Cardiac fibroblast (primary cell): Measurements from ENCODE around the gene GDF2.

Source experiments
- DNase-seq, 2 donors: peaks; one replicate each; pipeline versions ENCODE4 v3.0.0 to v3.0.0-alpha.2; 2010; ENCODE audit warnings: low read depth in 2 of 2
- H3K4me3 ChIP-seq, 2 donors: replicated peaks in 1 of 2; 1 replicate in 1 of 2; 2 replicates in 1 of 2; pipeline ENCODE4 v1.5.1; 2011; ENCODE audit warnings: low read depth in 2 of 2, low read length in 2 of 2, mild to moderate bottlenecking in 2 of 2, moderate library complexity in 1 of 2
- TF ChIP-seq, protein P1 (sequence below): IDR thresholded peaks from one replicate; pipeline ENCODE4 v1.5.1; 2011; ENCODE audit warnings: low read depth, mild to moderate bottlenecking, low read length, inconsistent platforms

GDF2 gene

DNA sequence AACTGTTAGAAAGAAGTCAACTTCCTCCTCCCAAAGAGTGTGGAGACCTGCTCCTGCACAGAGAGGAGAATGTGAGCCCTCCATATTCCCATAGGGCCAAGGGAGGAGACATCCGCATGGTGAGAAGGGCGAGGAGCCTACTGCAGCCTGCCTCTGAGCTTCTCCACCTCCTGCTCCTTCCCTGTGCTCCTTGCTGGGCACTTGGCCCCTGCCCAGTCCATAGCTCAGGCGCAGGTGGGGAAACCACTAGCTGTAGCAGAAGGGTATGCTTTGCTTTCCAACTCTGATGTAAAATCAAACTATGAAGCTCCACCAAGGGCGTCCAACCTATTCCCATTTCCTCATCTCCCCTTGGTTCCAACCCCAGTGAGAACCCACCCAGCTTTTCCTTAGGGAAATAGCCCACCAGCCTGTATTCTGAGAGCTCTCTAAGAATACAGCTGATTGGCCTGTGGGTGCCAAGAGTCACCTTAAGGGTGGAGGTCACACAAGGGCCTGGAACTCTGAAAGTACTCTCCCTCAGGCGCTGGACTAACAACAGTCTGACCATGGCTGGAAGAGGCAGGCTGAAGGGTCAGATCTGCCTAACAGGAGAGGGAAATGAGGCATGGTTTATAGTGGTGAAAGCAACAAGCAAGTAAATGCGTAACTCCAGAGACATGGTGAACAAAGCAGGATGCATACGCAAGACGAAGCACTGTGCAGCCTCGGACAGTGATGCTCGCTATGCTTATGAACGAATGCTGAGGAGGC, 47.9 kb downstream of the GDF2 start:
- DNase-seq = no peak
- TF ChIP-seq, protein P1, sequence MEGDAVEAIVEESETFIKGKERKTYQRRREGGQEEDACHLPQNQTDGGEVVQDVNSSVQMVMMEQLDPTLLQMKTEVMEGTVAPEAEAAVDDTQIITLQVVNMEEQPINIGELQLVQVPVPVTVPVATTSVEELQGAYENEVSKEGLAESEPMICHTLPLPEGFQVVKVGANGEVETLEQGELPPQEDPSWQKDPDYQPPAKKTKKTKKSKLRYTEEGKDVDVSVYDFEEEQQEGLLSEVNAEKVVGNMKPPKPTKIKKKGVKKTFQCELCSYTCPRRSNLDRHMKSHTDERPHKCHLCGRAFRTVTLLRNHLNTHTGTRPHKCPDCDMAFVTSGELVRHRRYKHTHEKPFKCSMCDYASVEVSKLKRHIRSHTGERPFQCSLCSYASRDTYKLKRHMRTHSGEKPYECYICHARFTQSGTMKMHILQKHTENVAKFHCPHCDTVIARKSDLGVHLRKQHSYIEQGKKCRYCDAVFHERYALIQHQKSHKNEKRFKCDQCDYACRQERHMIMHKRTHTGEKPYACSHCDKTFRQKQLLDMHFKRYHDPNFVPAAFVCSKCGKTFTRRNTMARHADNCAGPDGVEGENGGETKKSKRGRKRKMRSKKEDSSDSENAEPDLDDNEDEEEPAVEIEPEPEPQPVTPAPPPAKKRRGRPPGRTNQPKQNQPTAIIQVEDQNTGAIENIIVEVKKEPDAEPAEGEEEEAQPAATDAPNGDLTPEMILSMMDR = no peak

DNA sequence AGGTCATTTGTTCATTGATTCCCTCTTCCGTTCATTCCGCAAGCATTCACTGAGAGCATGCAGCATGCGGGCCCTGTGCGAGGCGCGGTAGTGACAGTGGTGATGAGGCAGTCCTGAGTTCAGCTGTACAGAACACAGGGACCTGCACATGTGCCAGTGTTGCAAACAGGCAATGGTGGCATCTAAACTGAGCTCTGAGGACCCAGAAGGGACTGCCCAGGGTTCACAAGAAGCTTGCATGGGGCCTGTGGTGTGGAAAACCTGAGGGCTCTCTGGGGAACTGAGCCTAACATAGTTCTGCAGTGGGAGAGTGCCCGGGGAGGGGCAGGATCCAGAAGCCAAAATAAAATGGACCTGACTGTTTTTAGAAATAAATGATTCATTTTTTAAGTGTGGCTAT, 48.6 kb downstream of the GDF2 start:
- TF ChIP-seq, protein P1 = no peak
- no peak overlapping the region for H3K4me3 ChIP-seq
- no peak for DNase-seq

More for the DNA sequence above, 47.9 kb downstream of the GDF2 start:
- no peak overlapping the region for H3K4me3 ChIP-seq

DNA sequence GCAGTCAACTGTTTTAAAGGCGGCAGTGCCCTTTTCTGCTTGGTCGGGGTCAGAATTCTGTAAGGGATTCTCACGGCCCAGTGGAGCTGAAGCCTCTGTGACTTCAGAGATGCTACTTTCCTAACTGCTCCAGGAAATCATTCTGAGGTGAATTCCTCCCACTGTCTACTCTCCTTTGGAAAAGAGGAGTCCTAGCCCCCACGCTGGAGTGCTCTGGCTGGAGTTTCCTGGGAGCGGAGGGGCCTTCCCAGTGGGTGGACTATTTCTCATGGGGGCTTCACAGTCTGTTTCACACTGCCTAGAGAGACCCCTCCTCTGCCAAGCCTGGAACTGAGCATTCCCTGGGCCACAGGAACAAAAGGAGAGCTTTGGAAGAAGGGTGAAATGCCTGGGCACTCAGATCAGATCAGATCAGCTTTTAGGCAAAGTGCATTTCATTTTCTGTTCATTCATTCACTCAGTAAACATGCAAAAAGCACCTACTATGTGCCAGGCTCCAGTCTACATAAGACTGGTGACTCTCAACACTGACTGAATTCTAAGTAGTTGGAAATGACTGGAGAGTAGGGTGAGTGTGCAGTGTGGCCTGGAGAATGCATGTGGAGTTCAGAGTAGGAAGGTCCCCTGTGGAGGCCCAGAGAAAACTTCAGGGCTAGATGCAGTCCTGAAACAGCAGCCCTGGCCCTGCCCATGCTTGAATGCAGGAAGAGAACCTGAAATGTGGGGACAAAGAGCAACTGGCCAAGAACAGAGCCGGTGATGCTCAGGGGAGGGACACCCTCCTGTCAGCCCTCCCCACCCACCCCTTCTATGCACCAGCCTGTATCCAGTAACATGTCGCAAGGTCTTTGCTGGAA, 49.6 kb downstream of the GDF2 start:
- H3K4me3 ChIP-seq = no peak overlapping the region
- DNase-seq = no peak
- TF ChIP-seq, protein P1 = no peak

GRCh38 chr10:47372726-47373125, 50.5 kb downstream of the GDF2 start:
- DNase-seq = no peak
- TF ChIP-seq, protein P1 = no peak
- H3K4me3 ChIP-seq = no peak overlapping the region

GRCh38 chr10:47374611-47375536, 52.6 kb downstream of the GDF2 start:
- peak; percentile 55 to 65 for DNase-seq
- H3K4me3 ChIP-seq = no peak overlapping the region
- TF ChIP-seq, protein P1 = no peak

DNA sequence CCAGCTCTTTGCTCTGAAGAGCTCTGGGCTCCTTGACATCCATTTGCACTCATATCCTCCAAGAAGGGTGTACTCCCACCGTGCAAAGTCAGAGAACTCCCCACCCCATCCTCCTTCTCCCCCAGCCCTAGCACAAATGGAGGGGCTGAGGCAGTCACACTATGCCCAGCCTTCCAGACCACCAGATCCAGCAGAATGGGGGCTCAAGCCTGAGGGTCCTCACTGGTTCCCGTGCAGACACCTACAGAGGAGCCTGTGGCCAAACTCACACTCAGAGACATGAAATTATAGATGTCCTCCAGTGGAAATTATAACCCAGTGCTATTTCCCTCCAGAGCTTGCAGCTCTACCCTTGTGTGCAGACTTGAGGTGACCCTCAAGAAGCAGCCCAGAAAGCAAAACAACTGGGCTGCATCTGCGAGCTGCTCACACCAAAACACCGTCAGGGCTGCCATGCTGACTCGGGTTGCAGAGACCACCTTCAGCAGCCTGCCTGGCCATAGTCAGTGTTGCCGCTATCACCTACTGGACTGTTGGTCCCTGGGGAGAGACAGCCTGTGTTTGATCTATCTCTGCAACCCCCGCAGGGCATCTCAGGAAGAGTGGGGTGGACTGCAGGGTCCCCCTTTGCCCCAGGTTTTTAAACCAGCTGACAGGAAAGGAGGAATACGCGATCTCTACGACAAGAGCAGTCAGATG, 54.4 kb downstream of the GDF2 start:
- no peak overlapping the region for H3K4me3 ChIP-seq
- TF ChIP-seq, protein P1 = no peak
- no peak for DNase-seq
